Activated T-cell treated with anti-CD3 and anti-CD28 coated beads for 4 hours (primary cell): ENCODE data around the gene LAD1.

Source experiments
- DNase-seq: peaks from one replicate; pipeline ENCODE4 v3.0.0-alpha.2; 2020

Gene LAD1, protein sequence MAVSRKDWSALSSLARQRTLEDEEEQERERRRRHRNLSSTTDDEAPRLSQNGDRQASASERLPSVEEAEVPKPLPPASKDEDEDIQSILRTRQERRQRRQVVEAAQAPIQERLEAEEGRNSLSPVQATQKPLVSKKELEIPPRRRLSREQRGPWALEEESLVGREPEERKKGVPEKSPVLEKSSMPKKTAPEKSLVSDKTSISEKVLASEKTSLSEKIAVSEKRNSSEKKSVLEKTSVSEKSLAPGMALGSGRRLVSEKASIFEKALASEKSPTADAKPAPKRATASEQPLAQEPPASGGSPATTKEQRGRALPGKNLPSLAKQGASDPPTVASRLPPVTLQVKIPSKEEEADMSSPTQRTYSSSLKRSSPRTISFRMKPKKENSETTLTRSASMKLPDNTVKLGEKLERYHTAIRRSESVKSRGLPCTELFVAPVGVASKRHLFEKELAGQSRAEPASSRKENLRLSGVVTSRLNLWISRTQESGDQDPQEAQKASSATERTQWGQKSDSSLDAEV

DNA sequence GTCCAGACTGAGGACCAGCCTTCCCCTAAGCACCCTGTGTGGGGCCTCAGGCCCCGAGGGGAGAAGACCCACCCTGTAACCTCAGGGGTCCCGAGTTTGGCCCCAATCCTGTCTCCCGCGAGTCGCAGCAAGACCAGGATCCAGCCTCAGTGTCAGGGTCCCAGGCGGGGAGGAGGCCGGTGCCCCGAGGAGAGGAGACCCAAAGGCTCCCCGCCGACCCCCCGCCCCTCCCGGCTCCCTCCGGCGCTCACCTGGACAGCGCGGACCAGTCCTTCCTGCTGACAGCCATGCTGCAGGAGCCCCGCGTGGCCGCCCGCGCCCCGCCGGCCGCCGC lies at the start of gene LAD1:
TSS of gene LAD1 (minus strand) at position 307 of the 334 bp plus-strand sequence. CDS start at position 289, 18 bp downstream.
- DNase-seq, result no peak

DNA sequence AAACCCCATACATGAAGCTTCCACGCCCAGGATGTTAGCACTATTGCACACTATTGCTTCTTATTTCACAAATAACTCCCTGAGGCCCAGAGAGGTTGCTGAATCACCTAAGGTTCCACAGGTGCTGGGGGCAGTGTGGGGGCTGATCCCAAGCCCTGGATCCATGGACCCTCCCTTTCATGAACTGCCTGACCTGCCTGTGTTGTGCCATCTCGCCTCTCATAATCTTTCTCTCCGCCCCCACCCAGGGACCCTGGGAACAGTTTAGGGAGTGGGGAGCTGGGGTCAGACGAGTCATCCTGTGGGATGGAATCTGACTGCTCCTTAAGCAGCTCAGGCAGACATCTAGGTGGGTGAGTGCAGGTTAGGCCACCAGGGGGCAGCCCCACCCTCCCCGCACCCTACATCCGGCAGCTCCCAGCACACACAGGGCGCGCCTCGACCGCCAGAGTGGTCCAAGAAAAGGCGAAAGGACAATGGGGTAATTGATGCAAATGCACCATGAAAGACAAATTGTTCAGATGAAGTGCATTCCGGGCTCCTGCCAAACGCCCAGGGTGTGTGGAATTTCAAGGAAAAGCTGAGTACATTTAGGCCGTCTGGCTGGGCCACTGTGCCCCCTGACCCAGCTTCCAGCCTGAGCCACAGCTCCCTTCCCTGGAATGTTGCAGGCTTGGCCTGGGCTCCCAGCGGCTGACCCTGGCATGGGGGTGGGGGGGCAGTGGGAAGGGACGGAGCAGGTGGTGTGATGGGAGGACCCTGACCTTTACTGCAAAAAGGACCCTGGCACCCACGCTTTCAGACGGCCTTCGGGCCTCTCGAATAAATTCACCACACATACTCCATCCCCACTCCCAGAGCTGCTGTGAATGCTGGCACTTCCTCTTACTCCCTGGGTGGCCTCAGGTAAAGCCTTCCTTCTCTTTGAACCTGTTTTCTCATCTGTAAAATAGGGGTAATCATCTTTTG lies 49.1 kb upstream of the LAD1 start:
- DNase-seq, result peak; percentile 36

DNA sequence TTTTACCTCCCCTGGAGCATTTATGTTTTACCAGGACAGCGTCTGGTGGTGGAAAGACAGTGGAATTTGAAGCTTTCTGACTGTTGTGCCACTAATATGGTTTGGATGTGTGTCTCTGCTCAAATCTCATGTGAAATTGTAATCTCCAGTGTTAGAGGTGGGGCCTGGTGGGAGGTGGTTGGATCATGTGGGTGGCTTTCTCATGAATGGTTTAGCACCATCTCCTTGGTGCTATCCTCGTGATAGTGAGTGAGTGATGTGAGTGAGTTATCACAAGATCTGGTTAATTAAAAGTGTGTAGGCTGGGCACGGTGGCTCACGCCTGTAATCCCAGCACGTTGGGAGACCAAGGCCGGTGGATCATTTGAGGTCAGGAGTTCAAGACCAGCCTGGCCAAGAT lies 46.2 kb upstream of the LAD1 start:
- DNase-seq, result no peak

DNA sequence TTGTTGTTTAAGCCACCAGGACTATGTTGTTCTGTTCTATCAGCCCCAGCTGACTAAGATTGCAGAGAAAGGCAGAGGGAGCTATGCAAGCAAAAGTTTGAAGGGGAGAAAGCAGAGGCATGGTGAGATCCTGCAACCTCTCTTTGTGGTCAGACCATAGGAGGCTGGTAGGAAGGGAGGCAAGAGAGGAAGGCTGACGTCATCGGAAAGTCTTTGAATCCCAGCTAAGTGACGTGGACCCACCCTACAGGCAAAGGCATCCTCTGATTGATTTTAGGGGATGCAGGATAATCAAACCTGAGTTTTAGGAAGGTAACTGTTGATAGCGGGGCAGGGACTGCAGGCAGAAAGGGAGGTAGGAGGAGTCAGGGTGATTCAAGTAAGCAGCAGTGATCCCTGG lies 45.7 kb upstream of the LAD1 start:
- DNase-seq, result no peak

DNA sequence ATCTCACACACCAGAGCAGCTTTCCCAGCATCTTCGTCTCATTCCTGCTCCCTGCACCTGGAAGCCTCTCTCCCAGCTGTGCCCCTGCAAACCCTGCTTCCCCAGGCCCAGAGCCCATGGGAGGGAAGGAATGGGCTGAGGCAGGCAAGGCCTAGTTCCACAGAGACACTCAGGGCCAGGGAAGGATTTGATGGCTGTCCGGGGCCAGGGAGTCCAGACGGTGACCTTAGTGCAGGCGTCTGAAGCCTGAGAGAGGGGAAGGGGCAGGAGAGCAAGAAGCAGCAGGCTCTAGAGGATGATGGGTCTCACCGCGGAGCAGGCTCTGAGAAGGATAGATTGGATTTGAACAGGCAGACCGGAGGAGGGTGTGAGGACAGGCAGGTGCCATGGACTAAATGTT lies 44.6 kb upstream of the LAD1 start:
- no peak for DNase-seq

DNA sequence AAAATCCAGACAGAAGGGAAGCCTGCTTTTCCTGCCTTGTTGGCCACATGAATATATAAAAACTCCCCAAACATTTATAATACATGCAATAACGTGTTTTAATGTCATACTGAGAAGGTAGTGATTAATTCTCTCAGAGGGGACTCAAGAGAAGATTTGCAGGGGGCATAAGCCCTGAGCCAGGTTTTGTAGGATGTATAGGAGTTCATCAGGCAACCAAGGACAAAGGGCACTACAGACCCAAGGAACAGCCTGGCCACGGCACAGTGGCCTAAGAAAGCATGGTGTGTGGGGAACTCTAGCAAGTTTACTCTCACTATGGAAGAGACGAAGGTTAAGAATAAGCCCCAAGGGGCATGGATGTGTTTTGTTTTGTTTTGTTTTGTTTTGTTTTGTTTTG lies 37.8 kb upstream of the LAD1 start:
- no peak for DNase-seq

DNA sequence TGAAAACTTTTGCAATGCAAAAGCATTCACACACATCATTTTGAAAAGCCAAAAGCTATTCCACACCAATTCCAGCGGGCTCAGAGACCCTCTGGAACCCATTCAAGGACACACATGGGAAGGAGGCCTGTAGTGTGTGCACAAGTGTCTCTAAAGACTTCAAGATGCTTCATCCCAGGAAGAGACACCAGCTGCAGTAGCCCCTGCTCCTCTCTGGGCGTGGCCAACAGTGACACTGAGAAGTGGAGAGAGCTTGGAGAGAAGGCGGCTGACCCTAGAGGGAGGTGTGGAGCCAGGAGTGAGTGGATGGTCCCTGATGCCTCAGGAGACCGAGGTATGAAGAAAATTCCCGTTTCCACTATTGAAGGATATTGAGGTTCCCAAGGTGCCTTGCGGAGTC lies 37.3 kb upstream of the LAD1 start:
- DNase-seq, result no peak

DNA sequence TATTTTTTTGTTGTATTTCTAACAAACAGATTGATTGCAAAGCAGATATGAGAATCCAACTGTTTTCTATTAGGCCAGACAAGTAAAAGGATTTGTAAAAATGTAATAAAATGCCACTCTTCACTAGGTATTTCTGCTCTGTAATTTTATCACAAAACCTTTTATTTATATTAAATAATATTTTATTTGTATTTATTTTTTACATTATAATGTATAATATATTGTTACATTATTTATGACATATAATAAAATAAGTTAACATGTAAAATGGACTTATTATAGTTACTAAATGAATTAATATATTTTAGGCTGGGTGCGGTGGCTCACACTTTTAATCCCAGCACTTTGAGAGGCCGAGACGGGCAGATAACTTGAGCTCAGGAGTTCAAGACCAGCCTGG lies 35.1 kb upstream of the LAD1 start:
- DNase-seq, result no peak

DNA sequence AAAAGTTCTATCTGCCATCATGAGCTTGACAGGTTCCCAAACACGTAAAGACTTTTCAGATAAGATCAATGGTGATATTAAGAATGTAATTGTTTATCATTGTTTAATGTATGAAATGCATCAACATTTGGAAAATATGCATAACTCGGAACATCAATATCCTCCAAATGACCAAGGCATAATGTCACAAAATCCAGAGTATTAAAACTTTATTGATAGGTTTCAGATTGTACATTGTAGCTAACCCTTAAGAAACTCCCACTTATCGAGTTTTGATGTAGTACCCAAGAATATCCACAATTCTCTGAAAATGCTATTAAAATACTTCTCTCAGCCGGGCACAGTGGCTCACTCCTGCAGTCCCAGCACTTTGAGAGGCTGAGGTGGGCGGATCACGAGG lies 34.5 kb upstream of the LAD1 start:
- no peak for DNase-seq

DNA sequence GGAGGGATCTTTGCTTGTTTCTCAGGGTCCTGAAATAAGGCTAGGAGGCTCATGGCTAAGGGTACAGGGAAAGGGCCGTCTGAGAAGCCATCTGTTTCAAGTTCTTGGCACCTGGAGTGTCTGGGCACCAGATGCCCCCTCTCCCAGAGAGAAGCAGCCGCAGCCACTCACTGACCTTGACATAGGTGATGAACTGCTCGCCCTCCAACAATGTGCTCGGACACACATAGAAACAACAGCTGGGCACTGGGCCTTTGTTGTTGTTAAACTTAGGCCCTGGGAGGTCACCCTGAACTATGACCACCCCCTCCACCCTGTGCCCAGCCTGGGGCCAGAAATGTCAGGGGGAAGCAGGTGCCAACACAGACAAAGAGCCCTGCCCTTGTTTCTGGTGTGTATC lies 31.7 kb upstream of the LAD1 start:
- no peak for DNase-seq

DNA sequence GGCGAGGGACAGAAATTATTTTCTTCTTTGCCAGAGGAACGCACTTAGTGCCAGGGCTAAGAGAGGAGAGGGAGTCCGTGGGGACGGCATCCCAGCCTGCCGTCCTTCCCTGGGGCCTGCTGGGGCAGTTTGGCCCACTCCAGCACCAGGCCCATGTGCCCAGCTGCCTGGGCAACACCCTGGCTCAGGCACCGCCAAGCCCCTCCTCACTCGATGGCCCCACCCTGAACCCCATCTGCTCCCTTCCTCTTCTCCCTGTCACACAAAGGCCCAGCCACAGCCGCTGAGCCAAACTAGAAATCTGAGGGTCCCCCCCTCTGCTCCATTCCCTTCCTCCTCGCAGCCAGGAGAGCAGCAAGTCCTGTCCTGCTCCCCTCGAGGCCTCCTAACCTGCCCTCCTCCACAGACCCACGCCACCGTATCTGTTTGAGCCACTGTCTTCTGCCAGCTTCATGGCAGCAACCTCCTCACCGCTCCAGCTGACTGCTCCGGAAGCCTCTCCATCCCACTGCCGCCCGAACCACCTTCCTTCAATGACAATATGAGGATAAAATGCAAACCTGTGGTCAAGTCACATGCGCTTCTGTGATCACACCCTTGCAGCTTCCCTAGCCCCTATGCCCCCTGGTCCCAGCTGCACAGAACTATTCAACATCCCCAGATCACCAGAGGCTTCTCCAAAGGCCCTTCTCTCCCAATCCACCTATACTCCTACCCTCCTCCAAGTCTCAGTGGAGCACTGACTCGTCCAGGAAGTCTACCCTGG lies 30.8 kb upstream of the LAD1 start:
- DNase-seq, result no peak

DNA sequence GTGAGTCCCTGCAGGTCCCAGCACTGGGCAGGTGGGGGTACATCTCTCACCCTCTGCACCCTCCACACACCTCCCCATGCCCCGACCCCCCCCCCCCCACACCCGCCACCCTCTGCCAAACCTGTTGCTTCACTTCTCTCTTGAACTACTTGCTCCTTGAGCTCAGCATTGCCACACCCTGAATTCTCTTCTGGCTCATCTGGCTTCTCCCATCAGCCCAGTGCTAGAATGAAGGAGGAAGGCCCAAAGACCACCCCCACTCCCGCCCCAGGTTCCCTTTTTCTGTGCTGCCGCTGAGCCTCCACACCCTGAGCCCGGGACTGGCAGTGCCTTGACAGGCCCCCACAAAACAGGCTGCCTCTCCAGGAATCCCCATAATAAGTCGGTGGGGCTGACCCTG lies 28.8 kb upstream of the LAD1 start:
- DNase-seq, result no peak

DNA sequence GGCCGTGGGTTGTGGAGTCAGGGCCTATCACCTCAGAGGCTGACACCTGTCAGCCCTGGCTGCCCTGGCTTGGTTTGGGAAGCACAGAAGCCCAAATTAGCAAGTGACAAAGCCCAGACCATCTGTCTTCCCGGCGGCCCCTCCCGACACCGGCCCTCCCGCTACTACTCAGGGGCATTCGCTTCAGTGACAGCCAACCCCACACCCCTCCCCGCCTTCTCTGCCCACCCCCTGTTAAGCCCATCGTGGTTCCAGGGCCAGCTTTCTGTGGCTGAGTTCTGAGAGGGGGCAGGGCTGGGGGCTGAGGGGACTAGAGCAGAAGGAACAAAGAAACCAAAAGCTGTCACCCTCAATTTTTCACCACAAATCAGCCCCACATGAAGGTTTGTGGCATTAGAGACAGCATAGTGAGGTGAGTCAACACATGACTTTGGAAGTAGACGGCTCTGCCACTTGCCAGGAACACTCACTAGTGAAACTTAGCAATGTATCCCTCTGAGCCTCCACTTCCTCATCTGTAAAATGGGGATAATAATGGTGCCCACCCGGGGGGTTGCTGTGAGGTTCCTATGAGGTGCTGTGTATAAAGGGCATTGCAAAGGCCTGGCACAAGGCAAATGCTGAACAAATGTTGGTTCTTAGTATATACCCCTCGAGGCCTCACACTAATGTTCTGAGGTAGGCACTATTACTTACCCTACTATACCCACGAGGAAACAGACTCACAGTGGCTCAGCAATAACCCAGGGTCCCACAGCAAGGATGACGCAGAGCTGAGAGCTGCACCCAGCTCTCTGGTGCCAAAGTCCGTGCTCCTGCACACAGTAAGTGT lies 27.6 kb upstream of the LAD1 start:
- no peak for DNase-seq

DNA sequence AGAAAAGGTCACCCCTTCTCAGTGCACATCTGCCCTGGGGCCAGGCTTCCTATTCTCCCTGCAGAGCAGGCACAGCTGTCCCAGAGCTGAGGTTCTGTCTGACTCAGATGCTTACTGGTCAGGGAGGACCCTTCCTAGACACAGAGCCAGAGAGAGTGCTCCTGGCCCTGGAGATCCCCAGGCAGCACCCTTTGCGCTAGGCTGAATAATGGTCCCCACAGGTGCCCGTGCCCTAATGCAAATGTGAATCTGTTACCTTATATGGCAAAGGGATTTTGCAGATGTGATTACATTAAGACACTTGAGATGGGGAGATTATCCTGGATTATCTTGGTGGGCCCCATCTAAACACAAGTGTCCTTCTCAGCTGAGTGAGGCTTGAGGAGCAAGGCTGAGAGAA lies 25.0 kb upstream of the LAD1 start:
- no peak for DNase-seq

DNA sequence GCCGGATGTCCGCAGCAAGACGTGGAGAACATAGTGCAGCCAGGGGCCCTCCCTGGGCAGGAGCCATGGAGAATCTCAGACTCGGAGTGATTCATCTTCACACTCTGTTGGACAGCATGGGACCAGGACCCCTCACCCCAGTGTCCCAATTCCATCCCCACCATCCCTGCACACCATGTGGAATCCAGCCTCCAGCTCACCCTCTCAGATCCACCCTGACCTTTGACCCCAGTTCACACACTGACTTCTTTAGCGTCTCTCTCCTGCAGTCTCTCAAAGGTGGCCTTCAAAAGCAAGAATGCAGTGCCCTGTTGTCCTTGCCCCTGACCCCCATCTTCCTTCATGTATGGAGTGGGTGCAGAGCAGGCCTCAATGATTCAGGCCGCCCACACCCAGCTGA lies 24.5 kb upstream of the LAD1 start:
- no peak for DNase-seq

DNA sequence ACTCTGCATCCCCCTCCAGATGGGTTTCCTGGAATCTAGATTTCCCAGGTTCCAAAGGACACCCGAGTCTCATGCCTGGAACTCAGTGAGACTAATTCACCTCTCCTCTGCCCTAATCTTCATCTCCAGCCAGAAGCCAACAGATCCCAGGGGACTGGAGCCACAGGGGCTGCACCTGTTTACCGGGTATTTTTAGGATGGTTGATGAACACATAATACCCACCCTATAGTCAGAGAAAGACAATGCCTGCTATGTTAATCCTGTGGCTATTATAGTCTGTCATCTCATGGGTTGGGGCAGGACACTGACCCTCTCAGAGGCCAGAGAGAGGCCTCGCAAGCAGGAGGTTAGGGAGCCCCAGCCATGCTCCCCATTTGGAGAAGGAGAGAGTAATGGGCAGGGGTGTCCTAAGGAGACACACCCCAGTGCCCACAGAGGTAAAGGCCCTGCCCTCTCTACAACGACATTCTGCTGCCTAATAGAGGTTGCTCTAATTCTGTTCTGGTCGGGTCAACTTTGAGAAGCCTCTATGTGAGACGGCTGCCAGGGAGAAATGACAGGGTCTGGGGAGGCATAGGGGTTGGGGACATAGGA lies 23.4 kb upstream of the LAD1 start:
- DNase-seq, result no peak

DNA sequence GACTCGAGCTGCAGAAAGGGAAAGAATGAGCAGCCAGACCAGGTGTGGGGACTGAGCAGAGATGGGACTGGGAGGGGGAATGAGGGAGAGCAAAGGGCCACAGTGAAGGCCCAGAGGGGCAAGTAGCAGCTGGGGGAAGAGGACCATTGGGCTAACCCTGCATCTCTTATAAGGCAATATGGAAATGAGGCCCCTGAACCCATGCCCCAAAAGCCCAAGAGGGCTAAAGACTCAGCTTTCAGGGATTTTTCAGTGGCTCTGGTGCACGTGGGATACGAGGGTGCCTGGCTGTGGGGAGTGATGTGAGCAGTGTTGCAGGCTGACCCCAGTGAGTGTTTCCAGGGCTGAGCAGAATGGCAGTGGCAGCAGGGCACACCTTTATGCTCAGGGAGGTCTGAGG lies 22.9 kb upstream of the LAD1 start:
- DNase-seq, result no peak

DNA sequence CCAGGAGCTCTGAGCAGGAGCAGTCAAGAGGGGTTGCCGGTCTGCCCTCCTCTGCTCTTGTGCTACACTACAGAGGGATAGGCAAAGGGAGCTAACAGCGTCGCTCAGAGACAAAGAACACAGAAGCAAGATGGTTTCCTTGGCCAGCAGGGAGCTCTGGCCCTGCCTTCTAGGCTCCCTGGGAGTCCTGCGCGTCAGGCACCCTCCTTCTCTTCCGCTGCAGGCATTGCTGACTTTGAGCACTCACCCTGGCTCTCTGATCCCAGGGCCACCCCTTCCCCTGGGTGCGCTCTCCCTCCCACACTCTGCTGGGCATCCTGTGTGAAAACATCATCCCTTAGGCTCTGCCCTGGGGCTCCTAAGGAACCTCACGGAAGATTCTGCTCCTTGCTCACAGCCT lies 21.9 kb upstream of the LAD1 start:
- no peak for DNase-seq

DNA sequence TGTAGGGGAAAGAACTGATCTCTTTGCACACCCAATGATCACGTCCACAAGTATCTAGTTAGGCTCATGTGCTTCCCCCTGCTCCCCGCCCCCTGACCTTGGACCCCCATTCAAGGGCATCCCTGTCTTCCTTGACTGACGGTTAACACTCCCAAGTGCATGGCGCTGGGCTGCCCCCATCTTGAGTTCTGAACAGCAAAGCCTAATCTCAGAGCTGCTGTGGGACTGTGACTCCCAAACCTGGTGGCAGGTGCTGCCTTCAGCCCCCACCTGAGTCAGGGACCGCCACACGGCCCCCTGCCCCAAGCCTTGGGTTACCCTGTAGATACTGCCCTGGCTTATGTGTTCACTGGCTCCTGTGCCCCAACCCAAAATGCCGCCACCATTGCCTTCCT lies 21.5 kb upstream of the LAD1 start:
- no peak for DNase-seq

DNA sequence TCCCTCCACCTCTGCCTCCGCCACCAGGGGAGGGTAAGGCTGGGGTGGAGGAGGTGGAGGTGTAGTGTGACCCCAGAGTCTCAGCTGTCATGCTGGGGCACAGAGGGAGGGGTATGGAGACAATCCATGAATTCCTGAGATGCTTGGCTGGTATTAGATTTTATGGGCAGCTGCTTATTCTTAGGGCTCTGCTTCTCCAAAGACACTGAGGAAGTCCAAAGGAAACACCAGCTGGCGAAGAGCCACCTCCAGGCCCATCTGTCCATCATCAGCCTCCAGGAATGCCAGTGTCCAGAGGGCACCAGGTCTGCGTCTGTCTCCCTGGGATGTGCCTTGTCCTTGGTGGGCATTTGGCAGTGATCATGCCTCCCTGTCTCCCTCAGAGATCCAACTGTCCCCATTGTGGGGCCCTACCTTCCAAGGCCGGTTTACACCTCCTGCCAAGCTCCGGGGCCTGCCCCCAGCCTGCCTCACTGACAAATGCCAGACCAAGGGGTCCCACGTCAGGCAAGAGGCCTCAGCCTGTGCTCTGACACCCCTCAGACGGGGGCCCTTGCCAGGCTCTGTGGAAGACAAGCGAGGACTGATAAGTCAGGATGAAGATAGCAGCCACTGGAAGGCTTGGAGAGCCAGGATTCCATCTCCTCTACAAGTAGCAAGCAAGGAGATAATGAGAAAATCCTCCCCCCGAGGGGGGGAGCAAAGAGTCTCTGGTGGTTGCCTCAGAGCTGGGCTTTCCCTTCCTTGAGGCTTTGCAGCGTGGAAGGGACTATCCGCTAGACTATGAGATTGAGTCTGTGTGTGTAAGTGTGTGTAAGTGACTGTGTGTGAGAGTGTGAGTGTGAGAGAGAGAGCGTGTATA lies 20.9 kb upstream of the LAD1 start:
- no peak for DNase-seq

DNA sequence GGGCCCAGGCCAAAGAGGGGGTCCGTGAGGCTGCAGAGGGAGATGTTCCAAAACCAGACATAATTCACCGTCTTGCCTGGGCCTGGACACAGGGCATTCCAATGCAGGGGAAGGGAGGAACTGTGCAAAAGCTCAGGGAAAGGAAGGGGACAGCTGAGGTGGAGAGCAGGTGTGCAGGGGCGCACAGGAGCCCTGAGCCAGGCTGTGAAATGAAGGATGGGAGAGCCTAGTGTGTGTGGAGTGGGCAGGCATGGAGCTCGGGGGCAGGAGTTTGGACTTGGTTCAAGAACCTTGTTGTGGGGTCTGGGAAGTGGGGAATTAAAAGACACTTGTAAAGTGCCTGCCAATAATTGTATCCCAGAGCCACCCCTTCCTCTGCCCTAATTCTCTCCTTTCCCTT lies 20.1 kb upstream of the LAD1 start:
- DNase-seq, result no peak
